HG02571 (cell line): ENCODE data around the gene DCLK3.

Source experiments
- ATAC-seq: cut with Tn5 transposase; IDR thresholded peaks from one replicate; pipeline ENCODE4 v1.9.1; 2021; ENCODE audit warnings: mild to moderate bottlenecking, moderate library complexity; ENCODE audit not compliant: unreplicated experiment

Gene DCLK3

DNA sequence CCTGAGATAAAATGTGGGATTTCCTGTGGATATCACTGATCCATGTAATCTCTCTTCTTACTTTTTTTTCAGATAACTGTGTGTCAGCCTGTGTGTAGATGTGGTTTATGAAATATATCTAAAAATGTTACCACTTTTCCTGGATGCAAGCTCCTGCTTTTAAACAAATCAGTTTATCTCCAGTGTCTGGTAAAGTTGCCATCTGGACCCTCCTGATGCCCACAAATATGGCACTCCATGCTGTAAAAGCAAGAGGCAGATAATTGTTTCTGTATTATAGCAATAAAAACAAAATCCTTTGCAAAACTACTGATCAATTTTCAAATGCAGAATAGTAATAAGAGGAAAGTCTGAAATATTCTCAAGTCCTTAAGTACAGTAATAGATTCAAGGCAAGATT, 7.6 kb upstream of the DCLK3 start:
- ATAC-seq: no peak

DNA sequence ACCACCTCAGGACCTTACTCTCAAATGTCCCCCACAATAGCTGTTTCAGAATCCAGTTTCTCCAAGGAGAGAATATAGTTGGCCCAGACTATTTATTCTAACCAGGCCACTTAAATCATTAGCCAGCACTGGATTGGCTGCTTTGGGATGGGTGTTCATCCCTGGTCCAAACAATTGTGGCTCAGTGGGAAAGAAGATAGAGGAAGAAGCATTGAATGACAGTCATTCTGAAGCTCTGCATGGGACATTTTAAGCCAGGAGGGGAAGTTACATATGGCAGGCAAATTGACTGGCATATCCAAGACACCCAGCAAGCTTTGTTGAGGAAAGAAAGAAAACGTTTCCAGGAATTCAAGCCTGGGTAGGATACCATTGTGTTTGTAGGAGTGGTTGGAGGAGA, 5.6 kb upstream of the DCLK3 start:
- no peak for ATAC-seq

- ATAC-seq: no peak
Measured at GRCh38 chr3:36765104-36765503, 751 bp upstream of the DCLK3 start.

- ATAC-seq: no peak
Measured at GRCh38 chr3:36764704-36765038, 318 bp upstream of the DCLK3 start.

GRCh38 chr3:36762918-36763849, 1.2 kb downstream of the DCLK3 start:
- ATAC-seq: no peak

- ATAC-seq: no peak
Measured at GRCh38 chr3:36761779-36762178, 2.6 kb downstream of the DCLK3 start.

GRCh38 chr3:36756269-36756668, 8.1 kb downstream of the DCLK3 start:
- no peak for ATAC-seq

GRCh38 chr3:36751326-36751725, 13.0 kb downstream of the DCLK3 start:
- no peak for ATAC-seq

- no peak for ATAC-seq
Measured at GRCh38 chr3:36750737-36751136, 13.6 kb downstream of the DCLK3 start.

- no peak for ATAC-seq
Measured at GRCh38 chr3:36744763-36745162, 19.6 kb downstream of the DCLK3 start.

- ATAC-seq: no peak
Measured at GRCh38 chr3:36743826-36744225, 20.5 kb downstream of the DCLK3 start.

GRCh38 chr3:36741285-36741684, 23.1 kb downstream of the DCLK3 start:
- ATAC-seq: no peak

GRCh38 chr3:36740787-36741186, 23.6 kb downstream of the DCLK3 start:
- no peak for ATAC-seq

DNA sequence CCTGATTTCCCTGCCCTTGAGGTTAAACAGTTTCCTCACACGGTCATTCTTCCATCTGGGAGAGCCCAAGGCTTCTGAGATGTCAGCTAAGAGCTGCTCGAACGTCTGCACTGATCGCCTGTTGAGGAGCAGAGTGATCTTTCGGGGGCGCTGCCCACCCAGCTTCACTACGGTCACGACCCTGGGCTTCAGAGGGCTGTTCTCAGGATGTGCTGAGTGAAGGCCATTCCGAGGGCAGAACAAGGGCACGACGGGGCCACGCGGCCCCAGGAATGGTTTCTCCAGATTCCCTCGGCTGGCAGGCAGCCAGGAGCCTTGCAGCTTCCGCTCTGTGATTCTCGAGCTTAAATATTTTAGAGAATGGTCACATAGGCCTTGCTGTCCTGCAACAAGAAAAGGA, 25.7 kb downstream of the DCLK3 start:
- no peak for ATAC-seq

- ATAC-seq: no peak
Measured at GRCh38 chr3:36736301-36736700, 28.1 kb downstream of the DCLK3 start.

- ATAC-seq: no peak
Measured at GRCh38 chr3:36734742-36735141, 29.6 kb downstream of the DCLK3 start.

GRCh38 chr3:36733723-36734122, 30.6 kb downstream of the DCLK3 start:
- no peak for ATAC-seq

- ATAC-seq: no peak
Measured at GRCh38 chr3:36733162-36733696, 31.1 kb downstream of the DCLK3 start.

DNA sequence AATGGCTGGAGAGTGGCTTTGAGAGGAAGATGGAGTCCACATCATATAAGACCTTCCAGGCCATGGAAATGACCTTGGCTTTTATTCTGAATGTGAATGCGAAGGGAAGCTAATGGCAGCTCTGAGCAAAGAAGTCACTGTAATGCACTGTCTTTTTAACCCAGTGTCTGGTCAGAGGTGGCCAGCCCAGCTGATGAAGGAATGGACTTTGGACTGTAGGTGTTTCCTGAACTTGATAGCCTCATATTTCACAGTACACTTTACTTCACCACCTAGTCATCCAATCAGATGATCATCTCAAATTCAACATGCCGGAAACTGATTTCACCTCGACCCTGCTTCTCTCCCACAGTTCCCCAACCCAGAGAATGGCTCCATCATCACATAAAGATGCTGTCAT, 33.4 kb downstream of the DCLK3 start:
- no peak for ATAC-seq

GRCh38 chr3:36729204-36730056, 34.9 kb downstream of the DCLK3 start:
- no peak for ATAC-seq

DNA sequence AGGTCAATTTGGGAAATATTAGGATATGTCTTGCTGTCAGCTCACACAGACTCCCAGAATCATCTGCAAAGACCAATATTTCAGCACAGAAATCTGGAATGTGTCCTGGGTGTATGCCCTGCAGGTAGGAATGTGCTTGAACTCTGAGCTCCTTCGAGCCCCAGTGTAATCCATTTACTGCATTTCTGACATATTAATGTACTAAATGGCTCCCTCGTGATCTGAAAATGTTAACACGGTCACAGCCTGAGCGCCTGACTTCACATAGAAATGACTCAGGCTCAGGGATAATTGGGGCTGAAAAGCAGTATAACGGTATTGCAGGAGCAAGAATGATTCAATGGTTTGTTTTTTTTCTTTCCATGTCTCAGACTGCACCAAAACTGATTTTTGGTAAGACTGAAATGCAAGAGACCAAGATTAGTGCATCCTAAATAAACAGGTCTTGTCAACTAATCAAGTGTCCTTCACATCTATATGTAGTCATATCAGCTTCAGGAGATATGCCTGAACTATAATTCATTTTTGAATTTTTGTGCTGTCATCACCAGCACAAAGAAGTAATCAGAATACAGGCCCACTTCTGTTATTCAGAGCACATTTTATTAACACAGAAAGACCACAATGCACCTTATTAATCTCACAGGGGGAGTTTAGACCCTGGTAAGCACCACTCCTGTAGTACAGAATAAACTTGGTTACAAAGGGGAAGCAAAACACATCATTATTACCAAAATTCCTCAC, 49.8 kb downstream of the DCLK3 start:
- ATAC-seq: no peak
